K562 treated with DMSO at 1 percent for 48 hours (cell line): ENCODE measurements around the gene ARHGEF38. TPM values are rescaled to one million over a fixed set of nuclear protein-coding genes. Genes with fewer than 3 reads are reported as not detected.

ENCODE experiments used
- total RNA-seq: library from RNA; unstranded; fragments of 300-600 nt; gene quantifications from 2 replicates; pipeline ENCODE4 v1.2.3, GENCODE V29; 2022; ENCODE audit warnings: low replicate concordance; ENCODE audit errors: extremely low read depth

The ARHGEF38 gene
- not detected in 2 replicates for total RNA-seq

GRCh38 chr4:105551965-105552746 is at the start of gene ARHGEF38:
ARHGEF38 (plus strand) TSS chr4:105552620; CDS start chr4:105552766, 146 bp downstream.

GRCh38 chr4:105708181-105709080 is 156.0 kb downstream of the ARHGEF38 start, which contains the start of the genes GSTCD and INTS12:
GSTCD (plus strand) TSS chr4:105708784; CDS start chr4:105717614, 8,830 bp downstream.
INTS12 (minus strand) TSS chr4:105708689; CDS start chr4:105700005, 8,684 bp downstream.

Other genes starting within 250 kb of the ARHGEF38 start
- gene PPA2, start 78.6 kb upstream of the ARHGEF38 start, total RNA-seq, result not detected in 2 replicates
- gene INTS12, start 156.1 kb downstream of the ARHGEF38 start, total RNA-seq, result not detected in 2 replicates
- gene GSTCD, start 156.2 kb downstream of the ARHGEF38 start, total RNA-seq, result not detected in 2 replicates